ENCODE data around the gene SLC51A.
"Not testable (repeated sequence)": the region's sequence is repeated elsewhere in the genome, so short reads cannot be mapped to it uniquely, and the experiment has no call there.

Gene SLC51A

DNA sequence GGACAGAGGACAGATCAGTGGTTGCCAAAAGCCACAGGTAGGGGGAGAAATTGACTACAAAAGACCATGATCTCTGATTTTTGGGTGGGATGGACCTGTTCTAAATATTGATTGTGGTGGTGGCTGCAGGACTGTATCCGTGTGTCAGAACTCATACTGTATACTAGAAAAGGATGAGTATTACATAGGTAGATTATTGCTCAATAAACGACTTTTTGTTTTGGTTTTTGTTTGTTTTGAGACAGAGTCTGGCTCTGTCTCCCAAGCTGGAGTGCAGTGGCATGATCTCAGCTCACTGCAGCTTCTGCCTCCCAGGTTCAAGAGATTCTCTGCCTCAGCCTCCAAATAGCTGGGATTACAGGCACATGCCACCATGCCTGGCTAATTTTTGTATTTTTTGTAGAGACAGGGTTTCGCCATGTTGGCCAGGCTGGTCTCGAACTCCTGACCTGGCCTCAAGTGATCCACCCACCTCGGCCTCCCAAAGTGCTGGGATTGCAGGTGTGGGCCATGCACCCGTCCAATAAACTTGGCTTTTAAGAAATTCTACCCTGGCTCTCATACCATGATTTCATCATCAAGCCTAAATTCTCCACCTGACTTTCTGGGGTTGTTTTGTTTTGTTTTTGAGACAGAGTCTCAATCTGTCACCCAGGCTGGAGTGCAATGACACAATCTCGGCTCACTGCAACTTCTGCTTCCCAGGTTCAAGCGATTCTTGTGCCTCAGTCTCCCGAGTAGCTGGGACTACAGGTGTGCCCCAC, 10.7 kb upstream of the SLC51A start:
- no CpG with 5 or more reads among the region's 9 CpGs for WGBS, 2 donors (ENCODE audit: extremely low coverage in 2 of 2, insufficient read length in 2 of 2, insufficient replicate concordance in 1 of 2)
- not testable (repeated sequence) for H4K8ac ChIP-seq (ENCODE audit: low read depth, low read length); H3K79me1 ChIP-seq (ENCODE audit: low read depth, low read length)

DNA sequence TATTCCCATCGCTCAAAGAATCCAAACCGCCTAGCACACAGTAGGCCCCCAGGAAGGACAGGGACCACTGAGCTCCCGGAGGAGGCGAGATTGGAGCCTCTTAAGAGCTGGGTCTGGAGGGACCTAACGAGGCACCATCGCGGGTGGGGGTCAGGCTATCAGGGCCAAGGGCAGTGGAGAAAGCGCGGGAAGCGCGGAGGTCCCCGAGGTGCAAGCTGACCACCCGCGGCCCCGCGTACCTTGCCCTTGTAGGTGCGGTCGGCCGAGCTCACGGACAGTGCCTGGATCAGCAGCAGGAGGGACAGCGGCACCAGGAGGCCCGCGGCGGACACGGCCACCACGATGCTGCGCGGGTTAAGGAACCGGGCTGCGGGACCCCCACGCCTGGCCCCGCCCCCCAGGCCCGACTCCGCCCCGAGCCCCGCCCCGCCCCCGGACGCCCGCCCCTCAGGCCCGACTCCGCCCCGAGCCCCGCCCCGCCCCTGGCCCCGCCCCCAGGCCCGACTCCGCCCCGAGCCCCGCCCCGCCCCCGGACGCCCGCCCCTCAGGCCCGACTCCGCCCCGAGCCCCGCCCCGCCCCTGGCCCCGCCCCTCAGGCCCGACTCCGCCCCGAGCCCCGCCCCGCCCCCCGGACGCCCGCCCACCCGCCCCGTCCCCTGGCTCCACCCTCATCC, 9.0 kb upstream of the SLC51A start:
- Histone ChIP-seq H3K79me1 (ENCODE audit: low read depth, low read length) (peaks cover 5% of the 10 kb centered on the region), H4K91ac (ENCODE audit: low read depth, low read length, poor library complexity) (no peak overlapping the region), H3K4me2 (ENCODE audit: insufficient read depth, low read length, poor library complexity, severe bottlenecking) (peak overlapping the region; percentile 77), H4K8ac (ENCODE audit: low read depth, low read length) (no peak overlapping the region), H2AFZ (ENCODE audit: low read length) (peak overlapping the region; percentile 56), H3K4me1 (ENCODE audit: control insufficient read depth in 2 of 2, insufficient read depth in 1 of 2, low read depth in 1 of 2, low read length in 2 of 2) (peaks cover 0 to 2% of the 10 kb centered on the region in 2 donors), H3K4me3 (ENCODE audit: low read length in 2 of 2) (peak overlapping the region; percentile 6 to 80), H3K27ac (replicated peaks; ENCODE audit: low read length) (no peak overlapping the region), H3K4ac (ENCODE audit: low read length) (no peak overlapping the region), H3K9me3 (replicated peaks in 1 of 2; ENCODE audit: control insufficient read depth in 2 of 2, insufficient read depth in 1 of 2, low read depth in 1 of 2, low read length in 2 of 2) (peaks cover 3% of the 10 kb centered on the region in 2 donors), H2BK15ac (ENCODE audit: low read length) (peak overlapping the region; percentile 58), H3K9ac (ENCODE audit: low read depth, low read length, poor library complexity) (peak overlapping the region; percentile 86), H2BK120ac (ENCODE audit: low read depth, low read length) (no peak overlapping the region), H3K27me3 (ENCODE audit: control insufficient read depth in 3 of 3, insufficient read depth in 3 of 3, low read depth in 1 of 3, low read length in 3 of 3) (peaks cover 0 to 25% (median 6%) of the 10 kb centered on the region in 3 experiments), H2BK5ac (ENCODE audit: low read length) (no peak overlapping the region), H3K23ac (ENCODE audit: low read depth, low read length, poor library complexity) (peak overlapping the region; percentile 91), H3K36me3 (replicated peaks in 1 of 2; ENCODE audit: control insufficient read depth in 2 of 2, insufficient read depth in 2 of 2, low read length in 2 of 2) (no peaks in the 10 kb centered on the region), H3K14ac (ENCODE audit: low read length) (peak overlapping the region; percentile 82), H3K18ac (ENCODE audit: low read length) (peak overlapping the region; percentile 87), H2AK5ac (ENCODE audit: low read depth, low read length) (no peak overlapping the region), H2BK12ac (ENCODE audit: low read length) (no peak overlapping the region)
- no peak for DNase-seq (ENCODE audit: low spot score)
- no CpG with 5 or more reads among the region's 70 CpGs for WGBS, 2 donors (ENCODE audit: extremely low coverage in 2 of 2, insufficient read length in 2 of 2, insufficient replicate concordance in 1 of 2)

More for the DNA sequence above, 10.7 kb upstream of the SLC51A start:
- not testable (repeated sequence) for H3K4me1 ChIP-seq (ENCODE audit: control insufficient read depth in 2 of 2, insufficient read depth in 1 of 2, low read depth in 1 of 2, low read length in 2 of 2); H3K9me3 ChIP-seq (replicated peaks in 1 of 2; ENCODE audit: control insufficient read depth in 2 of 2, insufficient read depth in 1 of 2, low read depth in 1 of 2, low read length in 2 of 2); H3K4me2 ChIP-seq (ENCODE audit: insufficient read depth, low read length, poor library complexity, severe bottlenecking); H3K14ac ChIP-seq (ENCODE audit: low read length); H3K36me3 ChIP-seq (replicated peaks in 1 of 2; ENCODE audit: control insufficient read depth in 2 of 2, insufficient read depth in 2 of 2, low read length in 2 of 2); H3K4me3 ChIP-seq (ENCODE audit: low read length in 2 of 2); H2BK5ac ChIP-seq (ENCODE audit: low read length); H2BK12ac ChIP-seq (ENCODE audit: low read length); H4K91ac ChIP-seq (ENCODE audit: low read depth, low read length, poor library complexity); H2BK15ac ChIP-seq (ENCODE audit: low read length); H2AFZ ChIP-seq (ENCODE audit: low read length); H2AK5ac ChIP-seq (ENCODE audit: low read depth, low read length); H3K9ac ChIP-seq (ENCODE audit: low read depth, low read length, poor library complexity); H3K18ac ChIP-seq (ENCODE audit: low read length); H3K27ac ChIP-seq (replicated peaks; ENCODE audit: low read length); DNase-seq (ENCODE audit: low spot score); H2BK120ac ChIP-seq (ENCODE audit: low read depth, low read length); H3K4ac ChIP-seq (ENCODE audit: low read length); H3K23ac ChIP-seq (ENCODE audit: low read depth, low read length, poor library complexity)
- H3K27me3 ChIP-seq (ENCODE audit: control insufficient read depth in 3 of 3, insufficient read depth in 3 of 3, low read depth in 1 of 3, low read length in 3 of 3): peaks cover 0 to 23% (median 6%) of the 10 kb centered on the region in 3 experiments

DNA sequence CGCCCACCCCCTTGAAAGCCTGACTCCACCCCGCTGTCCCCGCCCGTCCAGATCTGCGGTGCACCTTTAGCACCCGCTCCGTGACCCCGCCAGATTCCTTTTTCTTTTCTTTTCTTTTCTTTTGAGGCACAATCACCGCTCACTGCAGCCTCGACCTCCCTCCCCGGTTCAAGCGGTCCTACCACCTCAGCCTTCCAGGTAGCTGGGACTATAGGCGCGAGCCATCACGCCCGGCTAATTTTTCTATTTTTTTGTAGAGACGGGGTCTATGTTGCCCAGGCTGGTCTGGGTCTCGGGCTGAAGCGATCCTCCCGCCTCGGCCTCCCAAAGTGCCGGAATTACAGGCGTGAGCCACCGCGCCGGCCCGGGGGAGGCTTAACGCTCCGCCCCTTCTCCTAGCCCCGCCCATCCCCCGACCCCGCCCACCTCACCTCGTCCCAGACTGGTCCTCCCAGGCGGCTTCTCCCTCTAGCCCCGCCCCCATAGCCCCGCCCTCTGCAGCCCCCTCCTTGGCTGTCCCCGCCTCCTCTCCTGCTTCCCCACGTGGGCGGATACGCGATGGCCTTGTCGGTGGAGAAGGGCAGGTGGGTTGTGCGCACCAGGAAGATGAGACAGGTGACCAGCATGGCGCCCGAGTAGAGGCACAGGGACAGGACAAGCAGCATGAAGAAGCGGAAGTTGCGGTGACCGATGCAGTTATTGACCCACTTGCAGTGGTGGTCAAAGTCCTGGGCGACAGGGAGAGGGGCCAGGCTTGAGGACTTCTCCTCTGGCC, 8.3 kb upstream of the SLC51A start:
- H2BK120ac ChIP-seq (ENCODE audit: low read depth, low read length): no peak overlapping the region
- no CpG with 5 or more reads among the region's 49 CpGs for WGBS, 2 donors (ENCODE audit: extremely low coverage in 2 of 2, insufficient read length in 2 of 2, insufficient replicate concordance in 1 of 2)

More for the DNA sequence above, 8.3 kb upstream of the SLC51A start:
- Histone ChIP-seq H3K18ac (ENCODE audit: low read length) (no peak overlapping the region), H3K79me1 (ENCODE audit: low read depth, low read length) (peaks cover 5% of the 10 kb centered on the region), H3K4ac (ENCODE audit: low read length) (no peak overlapping the region), H3K14ac (ENCODE audit: low read length) (no peak overlapping the region), H3K4me2 (ENCODE audit: insufficient read depth, low read length, poor library complexity, severe bottlenecking) (peak overlapping the region; percentile 43), H2BK15ac (ENCODE audit: low read length) (no peak overlapping the region), H3K27ac (replicated peaks; ENCODE audit: low read length) (no peak overlapping the region), H3K9ac (ENCODE audit: low read depth, low read length, poor library complexity) (no peak overlapping the region), H3K27me3 (ENCODE audit: control insufficient read depth in 3 of 3, insufficient read depth in 3 of 3, low read depth in 1 of 3, low read length in 3 of 3) (peaks cover 0 to 25% (median 6%) of the 10 kb centered on the region in 3 experiments), H2BK12ac (ENCODE audit: low read length) (no peak overlapping the region), H4K91ac (ENCODE audit: low read depth, low read length, poor library complexity) (no peak overlapping the region), H4K8ac (ENCODE audit: low read depth, low read length) (no peak overlapping the region), H2AFZ (ENCODE audit: low read length) (peak overlapping the region; percentile 22), H2AK5ac (ENCODE audit: low read depth, low read length) (no peak overlapping the region), H2BK5ac (ENCODE audit: low read length) (no peak overlapping the region), H3K23ac (ENCODE audit: low read depth, low read length, poor library complexity) (no peak overlapping the region), H3K9me3 (replicated peaks in 1 of 2; ENCODE audit: control insufficient read depth in 2 of 2, insufficient read depth in 1 of 2, low read depth in 1 of 2, low read length in 2 of 2) (peaks cover 3% of the 10 kb centered on the region in 2 donors), H3K36me3 (replicated peaks in 1 of 2; ENCODE audit: control insufficient read depth in 2 of 2, insufficient read depth in 2 of 2, low read length in 2 of 2) (no peaks in the 10 kb centered on the region), H3K4me1 (ENCODE audit: control insufficient read depth in 2 of 2, insufficient read depth in 1 of 2, low read depth in 1 of 2, low read length in 2 of 2) (no peaks in the 10 kb centered on the region), H3K4me3 (ENCODE audit: low read length in 2 of 2) (peak overlapping the region in 1 of 2 donors; percentile 69)
- DNase-seq (ENCODE audit: low spot score): peak; percentile 37
